ENCODE measurements around the gene AKT1S1. TPM values are rescaled to one million over a fixed set of nuclear protein-coding genes. Genes with fewer than 3 reads are reported as not detected.

The AKT1S1 gene
- total RNA-seq, 1 experiment from 2014 or later: 70.6 TPM

- Histone ChIP-seq H3K4me3 (replicated peaks in 1 of 2; ENCODE audit: low read depth in 1 of 2, low read length in 2 of 2) (peak overlapping the region; percentile 55 to 61), H2AFZ (ENCODE audit: low read depth, low read length, poor library complexity, severe bottlenecking) (no peak overlapping the region), H3K27ac (ENCODE audit: low read depth, low read length) (peak overlapping the region; percentile 91), H3K4me2 (ENCODE audit: low read length) (peak overlapping the region; percentile 79), H3K79me2 (ENCODE audit: insufficient read depth, low read length) (peaks cover 35% of the 10 kb centered on the region), H3K9ac (ENCODE audit: low read length) (peak overlapping the region; percentile 68), H3K4me1 (ENCODE audit: control insufficient read depth in 1 of 2, insufficient read depth in 2 of 2, low read length in 2 of 2) (peaks cover 28 to 56% of the 10 kb centered on the region in 2 experiments; a peak in 3 of 4 replicates), H3K36me3 (ENCODE audit: control insufficient read depth in 1 of 2, insufficient read depth in 2 of 2, low read length in 2 of 2) (peaks cover 0 to 13% of the 10 kb centered on the region in 2 experiments; a peak in 1 of 4 replicates), H3K9me2 (ENCODE audit: insufficient read depth) (no peaks in the 10 kb centered on the region), H3K9me3 (ENCODE audit: control insufficient read depth in 1 of 2, insufficient read depth in 1 of 2, low read depth in 1 of 2, low read length in 2 of 2) (no peaks in the 10 kb centered on the region), H4K20me1 (ENCODE audit: insufficient read depth) (peaks cover 4% of the 10 kb centered on the region; the same call in 1 of the 2 replicates), H3K27me3 (ENCODE audit: insufficient read depth, low read length) (no peaks in the 10 kb centered on the region)
- CTCF ChIA-PET: interaction anchor here (1.1 to 1.3 kb wide), 2 partner anchors 119 to 152 kb away, joined by 4 to 5 read pairs; no protein-coding TSS in a partner anchor
- TF ChIP-seq CBX3 (IDR thresholded peaks at IDR 0.05; ENCODE audit: low read depth) (no peak), TCF7L2 (IDR thresholded peaks at IDR 0.05; ENCODE audit: borderline replicate concordance, extremely low read depth, insufficient read depth, insufficient read length) (peak; percentile 81), SP1 (IDR thresholded peaks at IDR 0.05; ENCODE audit: low read depth) (no peak), POLR2A (IDR thresholded peaks at IDR 0.05; ENCODE audit: borderline replicate concordance, extremely low read depth, insufficient read depth, insufficient read length) (peak; percentile 69), YY1 (IDR thresholded peaks at IDR 0.05; ENCODE audit: extremely low read depth, insufficient replicate concordance, low read depth, low read length) (peak; percentile 66), POLR2AphosphoS5 (IDR thresholded peaks at IDR 0.05; ENCODE audit: low read depth, low read length) (peak; percentile 88), ZFX (IDR thresholded peaks at IDR 0.05) (peak; percentile 89)
- TF ChIP-seq, protein P1, sequence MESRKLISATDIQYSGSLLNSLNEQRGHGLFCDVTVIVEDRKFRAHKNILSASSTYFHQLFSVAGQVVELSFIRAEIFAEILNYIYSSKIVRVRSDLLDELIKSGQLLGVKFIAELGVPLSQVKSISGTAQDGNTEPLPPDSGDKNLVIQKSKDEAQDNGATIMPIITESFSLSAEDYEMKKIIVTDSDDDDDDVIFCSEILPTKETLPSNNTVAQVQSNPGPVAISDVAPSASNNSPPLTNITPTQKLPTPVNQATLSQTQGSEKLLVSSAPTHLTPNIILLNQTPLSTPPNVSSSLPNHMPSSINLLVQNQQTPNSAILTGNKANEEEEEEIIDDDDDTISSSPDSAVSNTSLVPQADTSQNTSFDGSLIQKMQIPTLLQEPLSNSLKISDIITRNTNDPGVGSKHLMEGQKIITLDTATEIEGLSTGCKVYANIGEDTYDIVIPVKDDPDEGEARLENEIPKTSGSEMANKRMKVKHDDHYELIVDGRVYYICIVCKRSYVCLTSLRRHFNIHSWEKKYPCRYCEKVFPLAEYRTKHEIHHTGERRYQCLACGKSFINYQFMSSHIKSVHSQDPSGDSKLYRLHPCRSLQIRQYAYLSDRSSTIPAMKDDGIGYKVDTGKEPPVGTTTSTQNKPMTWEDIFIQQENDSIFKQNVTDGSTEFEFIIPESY (IDR thresholded peaks at IDR 0.05; ENCODE audit: extremely low read depth, insufficient replicate concordance, low read length): no peak
- TF ChIP-seq, protein P2, sequence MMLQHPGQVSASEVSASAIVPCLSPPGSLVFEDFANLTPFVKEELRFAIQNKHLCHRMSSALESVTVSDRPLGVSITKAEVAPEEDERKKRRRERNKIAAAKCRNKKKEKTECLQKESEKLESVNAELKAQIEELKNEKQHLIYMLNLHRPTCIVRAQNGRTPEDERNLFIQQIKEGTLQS (IDR thresholded peaks at IDR 0.05): no peak
- DNase-seq (ENCODE audit: low read depth, low spot score) (peak; percentile 100), ATAC-seq (peak; percentile 77)
- RAD21 ChIA-PET (ENCODE audit: low non-redundant PET in 1 of 2, low total read pairs in 2 of 2, uncharacterized antibody in 2 of 2, unreplicated experiment in 2 of 2): interaction anchor here in 1 of 2 experiments (0.6 kb wide), 1 partner anchor 459 kb away, joined by 3 read pairs; no protein-coding TSS in a partner anchor
- intact Hi-C loops (cut with micrococcal nuclease): loop anchor here (1.0 to 5.0 kb wide), 2 partner anchors 8 to 102 kb away; partner anchors contain the start of genes AKT1S1, AP2A1 and TBC1D17
- POLR2A ChIA-PET: interaction anchor here (0.6 to 2.0 kb wide), 10 partner anchors 8 to 407 kb away, joined by 3 to 12 read pairs (median 4); partner anchors contain the start of genes AKT1S1, ATF5, NUP62 and PTOV1
- BruUV-seq (replicated peaks): TSS peak; percentile 63
Observed at GRCh38 chr19:49869484-49870308, 7.5 kb downstream of the AKT1S1 start.
